Brain microvascular endothelial cell (primary cell): ENCODE data around the gene PLEK2.

Experiments used
- DNase-seq: peaks from one replicate; pipeline ENCODE4 v3.0.0-alpha.2; 2020
- H3K27ac ChIP-seq: fragments of 250-450 bp; sonication (Bioruptor Pico); 2 replicates; pipeline ENCODE4 v1.5.1; 2020; ENCODE audit warnings: mild to moderate bottlenecking, moderate library complexity
- H3K27me3 ChIP-seq: fragments of 250-450 bp; sonication (Bioruptor Pico); replicated peaks from 2 replicates; pipeline ENCODE4 v1.5.1; 2020; ENCODE audit warnings: mild to moderate bottlenecking
- H3K36me3 ChIP-seq: fragments of 250-450 bp; sonication (Bioruptor Pico); replicated peaks from 2 replicates; pipeline ENCODE4 v1.5.1; 2020; ENCODE audit warnings: mild to moderate bottlenecking
- H3K4me3 ChIP-seq: 2 replicates; pipeline ENCODE4 v1.5.1; 2011; ENCODE audit warnings: low read depth, mild to moderate bottlenecking, control low read depth, low read length, moderate library complexity
- CTCF ChIP-seq: IDR thresholded peaks from 2 replicates; pipeline ENCODE4 v1.5.1; 2011; ENCODE audit warnings: low read depth, mild to moderate bottlenecking, moderate library complexity, low read length, control low read depth, inconsistent platforms; ENCODE audit errors: missing control alignments
- in situ Hi-C: cut with HindIII; loops from 2 replicates; pipeline ENCODE4 v1.10.0; 2017; ENCODE audit warnings: low sequenced_read_pairs, low pct_ligation_motif_present

The PLEK2 gene

GRCh38 chr14:67360470-67361206 is 51.3 kb downstream of the PLEK2 start:
- peak overlapping the region; percentile 98 for H3K27ac ChIP-seq
- in situ Hi-C loops: no loop called here
- DNase-seq: no peak
- H3K36me3 ChIP-seq: peaks cover 6% of the 10 kb centered on the region
- no peak for TF ChIP-seq CTCF
- no peaks in the 10 kb centered on the region for H3K27me3 ChIP-seq
- peak overlapping the region; percentile 93 for H3K4me3 ChIP-seq

GRCh38 chr14:67359775-67360469 is 52.0 kb downstream of the PLEK2 start, which contains the start of the genes ATP6V1D and EIF2S1:
Gene ATP6V1D (minus strand): TSS chr14:67359804. CDS start chr14:67359698, 106 bp downstream.
Gene EIF2S1 (plus strand): TSS chr14:67360328. CDS start chr14:67364768, 4,440 bp downstream.
- in situ Hi-C loops: no loop called here
- peak; percentile 99 for DNase-seq
- Histone ChIP-seq H3K36me3 (peaks cover 2% of the 10 kb centered on the region), H3K4me3 (peak within 1 kb of the TSS; percentile 93), H3K27ac (peak within 1 kb of the TSS; percentile 98), H3K27me3 (no peaks in the 10 kb centered on the region)
- TF ChIP-seq CTCF: peak; percentile 96

GRCh38 chr14:67358924-67359774 is 52.8 kb downstream of the PLEK2 start:
- peaks cover 2% of the 10 kb centered on the region for H3K36me3 ChIP-seq
- H3K4me3 ChIP-seq: peak overlapping the region; percentile 93
- H3K27ac ChIP-seq: peak overlapping the region; percentile 98
- TF ChIP-seq CTCF: no peak
- no peaks in the 10 kb centered on the region for H3K27me3 ChIP-seq
- in situ Hi-C loops: no loop called here
- peak; percentile 45 for DNase-seq

- in situ Hi-C loops: no loop called here
- no peak for TF ChIP-seq CTCF
- H3K27ac ChIP-seq: no peak overlapping the region
- peak; percentile 22 for DNase-seq
- H3K4me3 ChIP-seq: peak overlapping the region; percentile 93
- H3K36me3 ChIP-seq: peaks cover 1% of the 10 kb centered on the region
- H3K27me3 ChIP-seq: no peaks in the 10 kb centered on the region
Observed at GRCh38 chr14:67357969-67358354, 54.0 kb downstream of the PLEK2 start.

GRCh38 chr14:67357186-67357968 is 54.6 kb downstream of the PLEK2 start:
- DNase-seq: no peak
- Histone ChIP-seq H3K27ac (no peak overlapping the region), H3K27me3 (no peaks in the 10 kb centered on the region), H3K36me3 (peaks cover 4% of the 10 kb centered on the region), H3K4me3 (peak overlapping the region; percentile 93)
- in situ Hi-C loops: no loop called here
- TF ChIP-seq CTCF: no peak
